ENCODE results near the gene TMEM54. TPM values are rescaled to one million over a fixed set of nuclear protein-coding genes. Genes with fewer than 3 reads are reported as not detected.

Gene TMEM54
- total RNA-seq, 2 donors from 2014 or later, result 11.4 to 11.5 TPM

DNA sequence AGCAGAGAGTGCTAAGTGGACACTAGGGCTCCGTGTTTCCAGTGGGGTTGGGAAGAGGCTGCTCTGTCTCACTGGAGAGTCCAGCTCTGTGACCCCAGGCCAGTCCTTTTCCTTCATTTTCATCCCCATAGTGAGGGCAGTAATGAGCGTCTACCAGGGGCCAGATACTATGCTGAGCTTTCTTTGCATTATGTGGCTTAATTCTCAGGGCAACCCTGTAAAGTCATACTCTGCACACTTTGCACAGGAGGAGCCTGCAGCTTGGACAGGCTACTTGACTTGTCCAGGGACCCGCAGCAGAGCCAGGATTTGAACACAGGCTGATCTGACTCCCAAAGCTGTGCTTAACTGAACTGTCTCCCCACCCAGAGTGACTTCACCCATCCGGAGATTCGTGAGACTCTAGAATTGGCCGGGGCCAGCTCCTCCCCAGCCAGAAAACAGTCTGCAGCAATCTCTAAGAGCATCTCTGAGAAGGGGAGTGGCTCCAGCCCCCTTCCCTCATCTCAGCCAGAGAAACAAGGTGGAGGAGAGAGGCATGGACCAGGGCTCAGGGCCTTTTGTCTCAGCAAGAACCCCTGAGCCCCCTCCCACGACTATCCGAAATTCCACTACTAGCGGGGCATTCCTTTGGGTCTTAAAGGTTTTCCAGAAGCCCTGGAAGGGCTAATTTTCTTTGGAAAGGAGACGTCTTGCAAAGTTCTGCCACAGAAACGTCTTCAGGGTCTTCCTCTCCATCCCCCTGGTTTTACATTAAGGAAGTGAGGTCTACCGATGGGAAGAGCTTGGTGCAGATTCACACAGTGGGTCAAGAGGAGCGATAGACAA lies 29.6 kb downstream of the TMEM54 start:
- intact Hi-C loops (cut with DNase I), result loop anchor here in 1 of 2 donors (10.0 kb wide), 1 partner anchor 213 kb away; the partner anchor contains the start of gene AZIN2
- ATAC-seq (peak in 1 of 2 donors; percentile 42), DNase-seq (no peak)

- DNase-seq, result no peak
- intact Hi-C loops (cut with DNase I), result loop anchor here in 1 of 2 donors (10.0 kb wide), 1 partner anchor 214 kb away; the partner anchor contains the start of gene AZIN2
- peak; percentile 53 to 82 for ATAC-seq
Measured at GRCh38 chr1:32870615-32871363, 30.4 kb downstream of the TMEM54 start, which contains the start of gene FNDC5. Gene FNDC5 (minus strand): TSS chr1:32870912.

DNA sequence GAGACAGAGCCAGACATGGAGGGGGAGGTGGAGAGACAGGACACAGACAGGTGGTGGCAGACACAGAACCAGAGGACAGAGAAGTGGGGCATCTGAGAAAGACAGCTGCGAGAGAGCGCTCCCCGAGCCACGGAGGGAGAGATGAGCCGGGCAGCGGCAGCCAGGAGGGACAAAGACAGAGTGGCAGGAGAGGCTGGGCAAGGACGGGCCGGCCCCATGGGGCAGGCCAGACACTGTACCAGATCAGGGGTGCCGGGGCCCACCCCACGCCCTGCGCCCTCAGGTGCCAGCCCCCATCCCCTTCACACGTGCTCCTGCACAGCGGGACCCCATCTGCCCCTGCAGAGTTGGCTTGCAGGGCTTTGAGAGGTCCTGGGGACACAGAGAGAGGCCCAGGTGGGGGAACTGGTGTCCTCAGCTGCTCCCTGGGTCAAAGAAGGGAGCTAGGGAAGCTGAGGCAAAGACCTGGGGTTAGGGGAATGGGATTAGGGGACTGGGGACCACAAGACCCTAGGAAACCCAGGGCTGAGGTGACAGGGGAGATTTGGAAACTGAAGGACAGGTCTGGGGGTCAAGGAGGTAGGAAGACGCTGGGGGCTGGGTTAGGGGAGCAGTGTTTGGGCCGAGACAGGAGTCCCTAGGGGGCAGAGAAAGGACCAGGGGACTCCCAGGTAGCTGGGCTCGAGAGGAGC lies 31.1 kb downstream of the TMEM54 start:
- intact Hi-C loops (cut with DNase I), result loop anchor here in 1 of 2 donors (10.0 kb wide), 1 partner anchor 215 kb away; the partner anchor contains the start of gene AZIN2
- DNase-seq (no peak), ATAC-seq (peak; percentile 7 to 21)

GRCh38 chr1:32868806-32869455 lies 32.3 kb downstream of the TMEM54 start:
- DNase-seq (no peak), ATAC-seq (no peak)
- intact Hi-C loops (cut with DNase I), result no loop called here

DNA sequence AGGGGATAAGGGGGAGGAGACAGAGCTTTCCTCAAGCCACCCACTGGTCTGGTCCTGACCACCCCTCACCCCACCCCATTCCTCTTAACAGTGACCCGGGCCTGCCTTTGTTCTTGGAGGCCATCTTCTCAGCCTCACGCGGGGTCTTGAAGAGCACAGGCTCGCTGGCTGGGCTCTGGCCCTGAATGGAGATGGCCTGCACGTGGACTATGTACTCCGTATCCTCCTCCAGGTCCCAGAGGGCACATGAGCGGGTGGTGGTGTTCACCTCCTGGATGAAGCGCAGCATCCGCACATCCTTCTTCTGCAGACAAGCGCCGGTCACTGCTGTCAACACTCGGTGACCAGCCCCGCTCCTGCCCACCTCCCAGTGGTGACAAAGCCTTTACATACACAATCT lies 33.1 kb downstream of the TMEM54 start:
- intact Hi-C loops (cut with DNase I), result no loop called here
- DNase-seq, result no peak
- ATAC-seq, result no peak

DNA sequence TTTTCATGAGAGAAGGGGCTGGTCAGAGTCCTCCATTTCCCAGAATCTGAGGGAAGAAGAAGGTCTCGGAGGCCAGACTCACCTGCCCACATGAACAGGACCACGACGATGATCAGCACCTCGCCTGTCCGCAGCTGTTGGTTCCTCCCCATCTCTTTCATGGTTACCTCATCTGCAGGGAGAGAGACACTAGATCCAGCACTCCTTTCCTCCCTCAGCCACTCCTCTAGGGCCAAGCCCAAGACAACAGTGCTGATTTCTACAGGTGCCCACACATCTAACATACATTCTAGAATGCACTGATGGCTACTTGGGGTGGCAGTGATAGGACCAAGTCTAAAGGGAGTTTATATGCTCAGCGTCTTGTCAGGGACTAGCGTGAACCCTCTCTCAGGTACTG lies 33.5 kb downstream of the TMEM54 start:
- ATAC-seq, result no peak
- DNase-seq, result no peak
- intact Hi-C loops (cut with DNase I), result no loop called here

GRCh38 chr1:32867151-32867550 lies 34.0 kb downstream of the TMEM54 start:
- ATAC-seq (no peak), DNase-seq (no peak)
- intact Hi-C loops (cut with DNase I), result no loop called here

GRCh38 chr1:32865639-32866405 lies 35.4 kb downstream of the TMEM54 start:
- ATAC-seq, result no peak
- no peak for DNase-seq
- intact Hi-C loops (cut with DNase I), result no loop called here

- intact Hi-C loops (cut with DNase I), result no loop called here
- ATAC-seq, result peak; percentile 53 to 75
- no peak for DNase-seq
Measured at GRCh38 chr1:32864375-32865019, 36.7 kb downstream of the TMEM54 start.

DNA sequence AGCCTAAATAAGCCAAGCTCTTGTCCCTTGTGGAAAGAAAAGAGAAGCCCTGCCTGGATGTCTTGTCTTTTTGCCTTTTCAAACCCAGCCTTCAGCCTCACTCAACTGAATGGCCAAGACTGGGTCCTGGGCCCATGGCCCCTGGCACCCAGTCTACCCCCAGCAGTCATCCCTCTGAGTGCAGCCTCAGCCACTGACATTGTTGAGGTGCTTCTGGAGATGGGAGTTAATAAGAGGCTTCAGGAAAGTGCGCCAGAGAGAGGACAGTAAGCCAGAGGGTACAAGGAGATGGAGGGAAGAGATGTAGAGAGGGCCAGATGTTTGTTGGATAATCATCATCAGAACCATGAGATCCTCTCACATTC lies 37.3 kb downstream of the TMEM54 start:
- no peak for ATAC-seq
- no peak for DNase-seq
- intact Hi-C loops (cut with DNase I), result no loop called here

GRCh38 chr1:32863218-32863880 lies 37.8 kb downstream of the TMEM54 start:
- DNase-seq (no peak), ATAC-seq (no peak)
- intact Hi-C loops (cut with DNase I), result no loop called here

- intact Hi-C loops (cut with DNase I), result no loop called here
- DNase-seq (no peak), ATAC-seq (no peak)
Measured at GRCh38 chr1:32861904-32862695, 39.1 kb downstream of the TMEM54 start.

GRCh38 chr1:32860566-32860965 lies 40.6 kb downstream of the TMEM54 start:
- ATAC-seq, result no peak
- DNase-seq, result no peak
- intact Hi-C loops (cut with DNase I), result no loop called here

DNA sequence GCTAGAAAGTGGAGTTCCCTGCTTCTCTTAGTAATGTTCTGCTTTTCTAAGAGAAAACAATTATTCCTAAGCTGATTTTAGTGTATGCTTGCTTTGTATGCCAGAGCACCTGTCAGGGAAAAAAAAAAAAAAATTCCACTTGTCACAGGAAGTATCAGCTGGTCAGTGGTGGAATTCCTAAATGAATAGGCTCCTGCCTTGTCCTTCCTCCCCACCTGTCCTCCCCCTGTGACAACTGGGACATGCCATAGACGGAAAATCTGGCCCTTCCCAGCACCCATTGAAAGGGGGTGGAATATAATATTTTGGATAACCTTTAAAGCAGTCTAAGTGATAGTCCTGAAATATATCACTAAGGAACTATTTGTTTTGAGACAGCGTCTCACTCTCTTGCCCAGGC lies 41.3 kb downstream of the TMEM54 start:
- intact Hi-C loops (cut with DNase I), result no loop called here
- ATAC-seq, result no peak
- no peak for DNase-seq

DNA sequence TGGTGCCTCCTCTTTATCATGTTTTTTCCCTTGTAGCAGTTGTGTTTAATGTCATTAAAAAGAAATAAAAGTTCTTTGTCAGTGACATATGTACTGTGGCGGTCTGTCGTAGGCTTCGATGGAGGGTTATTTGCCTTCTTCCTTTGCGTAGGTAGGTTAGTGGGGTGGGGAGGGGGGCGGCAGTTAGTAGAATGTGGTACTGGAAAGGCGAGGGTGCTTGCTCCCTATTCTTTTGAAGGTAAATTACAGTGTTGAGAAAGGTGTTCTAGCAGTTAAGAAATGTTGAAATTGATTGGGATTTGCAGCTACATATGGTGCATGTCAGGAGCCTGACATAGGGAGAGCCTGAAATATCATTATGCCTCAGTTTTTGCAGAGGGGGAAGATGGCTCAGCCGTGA lies 42.4 kb downstream of the TMEM54 start:
- no peak for DNase-seq
- no peak for ATAC-seq
- intact Hi-C loops (cut with DNase I), result no loop called here

- intact Hi-C loops (cut with DNase I), result no loop called here
- ATAC-seq (no peak), DNase-seq (no peak)
Measured at GRCh38 chr1:32858136-32858535, 43.1 kb downstream of the TMEM54 start.

All from left cardiac atrium (tissue), 4 donors.